Activated CD8-positive, alpha-beta memory T cell treated with anti-CD3 and anti-CD28 coated beads for 1 hour (primary cell): ENCODE measurements around the gene RSPO1.
"Not testable (repeated sequence)": the region's sequence is repeated elsewhere in the genome, so short reads cannot be mapped to it uniquely, and the experiment has no call there.

ENCODE experiments used
- DNase-seq, 2 donors: peaks; one replicate each; pipeline ENCODE4 v3.0.0-alpha.2; 2020; ENCODE audit warnings: low read depth in 1 of 2; ENCODE audit errors: extremely low read depth in 1 of 2

The RSPO1 gene

GRCh38 chr1:37622131-37622530, 12.6 kb downstream of the RSPO1 start:
- no peak for DNase-seq

GRCh38 chr1:37621326-37621870, 13.3 kb downstream of the RSPO1 start:
- no peak for DNase-seq

DNA sequence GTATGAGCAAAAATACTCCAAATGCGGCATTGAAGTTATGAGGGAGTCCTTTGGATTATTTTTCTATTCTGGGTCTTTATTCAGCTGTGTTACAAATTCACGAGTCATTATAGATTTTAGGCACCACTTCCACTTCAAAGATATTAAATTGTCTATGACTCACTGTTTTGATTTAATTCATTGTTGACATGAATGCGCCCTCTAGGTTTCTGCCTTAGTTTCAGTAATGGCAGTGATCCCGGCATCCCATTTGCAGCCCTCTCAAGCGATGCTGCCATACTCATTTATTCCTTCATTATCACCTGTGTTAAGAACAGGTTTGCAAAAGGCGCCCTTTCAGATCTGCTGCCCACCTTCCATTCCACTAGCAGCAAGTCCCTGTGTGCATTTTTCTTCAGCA, 14.0 kb downstream of the RSPO1 start:
- no peak for DNase-seq

- no peak for DNase-seq
Observed at GRCh38 chr1:37616330-37616729, 18.4 kb downstream of the RSPO1 start.

- no peak for DNase-seq
Observed at GRCh38 chr1:37614105-37614504, 20.6 kb downstream of the RSPO1 start.

GRCh38 chr1:37612186-37612585, 22.5 kb downstream of the RSPO1 start:
- no peak for DNase-seq

- no peak for DNase-seq
Observed at GRCh38 chr1:37609994-37610393, 24.7 kb downstream of the RSPO1 start.

GRCh38 chr1:37609002-37609401, 25.7 kb downstream of the RSPO1 start:
- DNase-seq = no peak

GRCh38 chr1:37606481-37607263, 28.0 kb downstream of the RSPO1 start:
- DNase-seq = no peak

GRCh38 chr1:37605806-37606474, 28.8 kb downstream of the RSPO1 start:
- DNase-seq = no peak

DNA sequence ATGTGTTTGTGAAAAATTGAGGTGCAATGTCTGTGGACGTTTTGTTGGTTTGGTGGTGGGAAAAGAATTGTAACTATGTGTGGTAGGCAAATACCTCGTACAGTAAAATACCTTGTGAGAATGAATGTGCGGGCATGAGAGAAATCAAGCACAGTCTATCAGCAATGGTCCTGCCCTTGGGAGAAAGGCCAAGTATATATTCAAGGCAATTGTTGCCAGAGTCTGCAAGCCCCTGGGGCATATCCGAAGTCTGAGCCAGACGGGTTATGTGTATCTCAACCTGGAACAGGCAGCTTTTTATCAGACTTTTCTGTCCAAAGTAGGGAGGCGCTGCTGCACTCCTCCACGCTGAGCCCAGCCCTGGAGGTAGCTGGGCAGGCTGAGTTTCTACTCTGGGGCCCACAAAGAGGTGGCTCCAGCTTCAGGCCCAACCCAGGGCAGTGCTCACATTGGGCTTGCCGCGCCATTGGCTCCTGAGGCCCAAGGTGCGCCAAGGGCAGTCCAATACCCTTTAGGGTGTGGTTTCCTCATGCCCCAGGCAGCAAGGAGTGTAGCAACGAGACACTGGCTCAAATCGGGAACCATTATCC, 29.5 kb downstream of the RSPO1 start:
- no peak for DNase-seq

DNA sequence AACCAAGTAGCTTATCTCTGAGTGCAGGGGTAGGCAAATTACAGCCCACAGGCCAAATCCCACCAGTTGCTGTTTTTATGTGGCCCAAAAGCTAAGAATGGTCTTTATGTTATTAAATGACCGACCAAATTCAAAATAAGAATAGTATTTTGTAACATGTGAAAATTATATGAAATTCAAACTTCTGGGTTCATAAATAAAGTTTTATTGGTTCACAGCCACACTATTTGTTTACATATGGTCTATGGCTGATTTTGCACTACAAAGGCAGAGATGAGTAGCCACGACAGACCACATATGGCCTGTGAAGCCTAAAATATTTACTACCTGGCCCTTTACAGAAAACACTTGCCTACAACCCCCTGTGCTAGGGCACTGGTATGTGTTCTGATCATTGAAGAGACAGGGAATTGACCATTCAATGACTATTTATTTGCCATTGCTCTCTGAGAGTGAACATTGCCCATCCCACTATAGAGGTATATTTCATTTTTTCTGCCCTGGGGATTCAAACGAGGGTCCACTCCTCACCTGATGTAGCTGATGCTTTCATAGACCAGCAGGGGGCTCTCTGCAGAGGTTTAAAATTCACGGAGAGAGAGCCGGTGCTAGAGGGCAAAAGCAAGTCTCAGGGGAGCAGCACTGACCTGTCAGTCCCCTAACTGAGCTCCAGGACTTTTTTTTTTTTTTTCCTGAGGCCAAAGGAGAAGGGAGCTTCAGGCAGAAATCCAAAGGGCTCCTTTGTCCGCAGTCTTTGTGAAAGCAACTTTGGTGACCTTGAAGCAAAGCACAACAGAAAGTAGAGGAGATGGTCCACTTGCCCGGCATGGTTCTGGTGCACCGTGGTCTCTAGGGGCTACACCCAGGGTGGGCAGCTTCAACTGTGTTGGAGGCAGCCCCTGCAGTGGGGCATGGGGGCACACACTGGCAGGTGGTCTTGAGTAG, 31.7 kb downstream of the RSPO1 start:
- DNase-seq = peak in 1 of 2 donors; percentile 4

GRCh38 chr1:37601441-37601840, 33.3 kb downstream of the RSPO1 start:
- no peak for DNase-seq

GRCh38 chr1:37599940-37600339, 34.8 kb downstream of the RSPO1 start:
- no peak for DNase-seq

- DNase-seq = no peak
Observed at GRCh38 chr1:37596182-37596667, 38.5 kb downstream of the RSPO1 start.

GRCh38 chr1:37595440-37596181, 39.1 kb downstream of the RSPO1 start, which contains the start of gene GNL2:
TSS of gene GNL2 (minus strand) at chr1:37595937. CDS start at chr1:37595822, 115 bp downstream.
- DNase-seq = peak; percentile 87 to 95

DNA sequence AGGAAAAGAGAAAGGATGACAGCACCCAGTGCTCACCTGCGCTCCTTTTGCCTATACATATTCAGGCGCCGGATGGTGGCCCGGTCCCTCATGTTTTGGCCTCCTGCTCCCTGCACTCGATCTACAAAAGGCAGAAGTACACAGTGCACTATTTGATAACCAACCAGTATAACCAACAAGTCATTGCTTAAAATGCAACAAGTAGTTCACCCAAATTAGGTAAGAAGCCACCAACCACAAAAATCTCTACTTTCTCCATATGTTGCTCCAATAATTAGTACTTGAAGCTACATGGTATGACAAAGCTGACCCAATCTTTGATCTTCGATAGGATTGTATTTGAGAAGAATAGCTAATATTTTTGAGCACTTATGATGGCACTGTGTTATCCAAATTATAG, 41.0 kb downstream of the RSPO1 start:
- DNase-seq = no peak

GRCh38 chr1:37588939-37589338, 45.8 kb downstream of the RSPO1 start:
- DNase-seq = no peak

DNA sequence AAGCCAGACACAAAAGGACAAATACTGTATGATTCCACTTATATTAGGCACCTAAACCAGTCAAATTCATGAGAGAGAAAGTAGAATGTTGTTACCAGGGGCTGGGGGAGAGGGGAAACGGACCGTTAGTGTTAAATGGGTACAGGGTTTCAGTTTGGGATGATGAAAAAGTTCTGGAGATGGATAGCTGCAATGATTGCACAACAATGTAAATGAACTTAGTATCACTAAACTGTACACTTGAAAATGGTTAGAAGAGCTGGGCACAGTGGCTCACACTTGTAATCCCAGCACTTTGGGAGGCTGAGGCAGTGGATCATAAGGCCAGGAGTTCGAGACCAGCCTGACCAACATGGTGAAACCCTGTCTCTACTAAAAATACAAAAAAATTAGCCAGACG, 50.1 kb downstream of the RSPO1 start:
- not testable (repeated sequence) for DNase-seq

- DNase-seq = no peak
Observed at GRCh38 chr1:37575692-37576091, 59.0 kb downstream of the RSPO1 start.
